Stomach (tissue), 9 donors: ENCODE data around the gene SCAF1. TPM values are rescaled to one million over a fixed set of nuclear protein-coding genes. Genes with fewer than 3 reads are reported as not detected.
A peak's percentile ranks its signal among the peaks of the same experiment; 100 is the strongest.

ENCODE experiments used
- DNase-seq, 2 donors: peaks; one replicate each; pipeline versions ENCODE4 v3.0.0 to v3.0.0-alpha.2; 2013 to 2019
- H3K27ac ChIP-seq, 5 donors: fragments of 200-600 bp in 4 of 5; sonication (generic) in 4 of 5; one replicate each; pipeline ENCODE4 v1.5.1; 2013 to 2019; ENCODE audit warnings: mild to moderate bottlenecking in 1 of 5, moderate library complexity in 1 of 5
- H3K27me3 ChIP-seq, 3 donors: fragments of 200-600 bp; sonication (generic); one replicate each; pipeline ENCODE4 v1.5.1; 2017 to 2019; ENCODE audit warnings: mixed run types in 1 of 3
- H3K36me3 ChIP-seq, 4 donors: fragments of 200-600 bp; sonication (generic); 1 replicate in 3 of 4; 2 replicates in 1 of 4; pipeline ENCODE4 v1.5.1; 2016 to 2019
- H3K4me1 ChIP-seq, 4 donors: fragments of 200-600 bp; sonication (generic); one replicate each; pipeline ENCODE4 v1.5.1; 2016 to 2019
- H3K4me3 ChIP-seq, 4 donors: fragments of 200-600 bp; sonication (generic) in 3 of 4; one replicate each; pipeline ENCODE4 v1.5.1; 2016 to 2019; ENCODE audit warnings: mild to moderate bottlenecking in 1 of 4
- H3K9me3 ChIP-seq, 4 donors: fragments of 200-600 bp; sonication (generic); one replicate each; pipeline ENCODE4 v1.5.1; 2016 to 2019
- CTCF ChIP-seq, 7 experiments: fragments of 450-650 bp in 4 of 7; fragments of 200-600 bp in 3 of 7; sonication (generic) in 3 of 7; IDR thresholded peaks; one replicate each; pipeline ENCODE4 v1.5.1; 2016 to 2019; ENCODE audit warnings: antibody characterized with exemption in 7 of 7, control low read depth in 2 of 7, mild to moderate bottlenecking in 1 of 7
- EP300 ChIP-seq: sonication (generic); formaldehyde crosslinking; IDR thresholded peaks from one replicate; pipeline ENCODE4 v1.6.1; 2017; ENCODE audit warnings: antibody characterized with exemption
- POLR2A ChIP-seq, 4 donors: fragments of 450-650 bp; IDR thresholded peaks; one replicate each; pipeline ENCODE4 v1.6.1; 2016; ENCODE audit warnings: antibody characterized with exemption in 4 of 4, control low read depth in 2 of 4, mild to moderate bottlenecking in 1 of 4, moderate library complexity in 1 of 4
- POLR2AphosphoS5 ChIP-seq, 3 donors: sonication (generic); formaldehyde crosslinking; IDR thresholded peaks; one replicate each; pipeline ENCODE4 v1.6.1; 2016; ENCODE audit warnings: antibody characterized with exemption in 3 of 3
- WGBS, 5 donors: extraction: QIAGEN DNeasy Blood & Tissue Kit in 3 of 5; methylation state at CpG; one replicate each; pipeline versions ENCODE4 v1.1.5 to v1.1.7; 2013 to 2018; 5-methylcytosine and 5-hydroxymethylcytosine counted together
- intact Hi-C: fragments of 100-400 bp; cut with DNase I; formaldehyde crosslinking; loops from one replicate; pipeline ENCODE4 v1.15.1; 2023; ENCODE audit warnings: low total_unique reads
- polyA plus RNA-seq, 3 donors: library from polyadenylated mRNA; stranded (reverse); fragments of 200-250 nt; gene quantifications; one replicate each; pipeline ENCODE4 v1.2.3, GENCODE V29; 2013
- total RNA-seq, 5 donors: library from RNA; depleted of rRNA; stranded (reverse); fragments of >200 nt; gene quantifications; one replicate each; pipeline versions ENCODE4 v1.1.0 to v1.2.3, GENCODE V29; 2014 to 2016
- donor health status: healthy with polysubstance abuse.
- donor health status: Bipolar disorder and iron deficiency.
- donor health status: healthy.

Gene SCAF1
- total and polyA plus RNA-seq, 8 donors = 8.3 to 41.7 (median 19.7) TPM

- H3K4me1 ChIP-seq = peaks cover 42 to 65% (median 57%) of the 10 kb centered on the region in 4 donors
- 0 to 1% (median 1%) methylated on average over 9 to 34 of the region's 34 CpGs for WGBS, 5 donors
- intact Hi-C loops = no loop called here
- H3K4me3 ChIP-seq = peak overlapping the region; percentile 75 to 99 (median 90)
- TF ChIP-seq POLR2A (IDR thresholded peaks at IDR 0.05) (peak in 1 of 4 donors; percentile 6), CTCF (IDR thresholded peaks at IDR 0.05) (no peak), POLR2AphosphoS5 (IDR thresholded peaks at IDR 0.05) (peak in 1 of 3 donors; percentile 66), EP300 (no peak)
- H3K27ac ChIP-seq = peak overlapping the region; percentile 84 to 95 (median 93)
- DNase-seq = peak; percentile 100
- H3K36me3 ChIP-seq = peaks cover 8 to 20% (median 10%) of the 10 kb centered on the region in 4 donors
- no peaks in the 10 kb centered on the region for H3K9me3 ChIP-seq
- H3K27me3 ChIP-seq = no peaks in the 10 kb centered on the region
These were observed 34.8 kb downstream of the SCAF1 start for GRCh38 chr19:49676784-49677230.

GRCh38 chr19:49677231-49677900 lies 35.4 kb downstream of the SCAF1 start, which contains the start of gene PRMT1:
PRMT1 (plus strand) TSS chr19:49677271; CDS start chr19:49677281, 10 bp downstream.
- peak in 1 of 2 donors; percentile 87 for DNase-seq
- TF ChIP-seq CTCF (IDR thresholded peaks at IDR 0.05) (no peak), EP300 (no peak), POLR2A (IDR thresholded peaks at IDR 0.05) (peak in 1 of 4 donors; percentile 73), POLR2AphosphoS5 (IDR thresholded peaks at IDR 0.05) (peak in 2 of 3 donors; percentile 52 to 77)

GRCh38 chr19:49677901-49678674 lies 36.1 kb downstream of the SCAF1 start:
- Histone ChIP-seq H3K36me3 (peaks cover 19 to 33% (median 23%) of the 10 kb centered on the region in 4 donors), H3K4me1 (peaks cover 39 to 57% (median 49%) of the 10 kb centered on the region in 4 donors), H3K4me3 (peak overlapping the region; percentile 75 to 99 (median 90)), H3K27me3 (no peaks in the 10 kb centered on the region), H3K9me3 (no peaks in the 10 kb centered on the region), H3K27ac (peak overlapping the region; percentile 84 to 95 (median 93))
- TF ChIP-seq CTCF (IDR thresholded peaks at IDR 0.05) = peak in 5 of 7 experiments; percentile 29 to 65 (median 44)
- TF ChIP-seq POLR2AphosphoS5 (IDR thresholded peaks at IDR 0.05) = no peak
- no peak for TF ChIP-seq POLR2A (IDR thresholded peaks at IDR 0.05)
- no peak for TF ChIP-seq EP300
- peak; percentile 68 to 92 for DNase-seq
- intact Hi-C loops = no loop called here
- WGBS, 5 donors = 2 to 5% (median 3%) methylated on average over 19 to 21 of the region's 21 CpGs

More at GRCh38 chr19:49677231-49677900, 35.4 kb downstream of the SCAF1 start, which contains the start of gene PRMT1:
- intact Hi-C loops = no loop called here
- peaks cover 13 to 25% (median 15%) of the 10 kb centered on the region in 4 donors for H3K36me3 ChIP-seq
- peaks cover 39 to 61% (median 51%) of the 10 kb centered on the region in 4 donors for H3K4me1 ChIP-seq
- H3K9me3 ChIP-seq = no peaks in the 10 kb centered on the region
- H3K4me3 ChIP-seq = peak within 1 kb of the TSS; percentile 75 to 99 (median 90)
- 0 to 2% (median 1%) methylated on average over 18 to 57 of the region's 57 CpGs for WGBS, 5 donors
- peak within 1 kb of the TSS; percentile 84 to 95 (median 93) for H3K27ac ChIP-seq
- H3K27me3 ChIP-seq = no peaks in the 10 kb centered on the region
